Measurements from ENCODE around the gene TUBB3.
"Not testable (repeated sequence)": the region's sequence is repeated elsewhere in the genome, so short reads cannot be mapped to it uniquely, and the experiment has no call there.

TUBB3 gene

GRCh38 chr16:89921131-89921701, 1.9 kb upstream of the TUBB3 start:
- H3K27ac Mint-ChIP-seq: no peak overlapping the region
- no peaks in the 10 kb centered on the region for H3K9me3 Mint-ChIP-seq
- H3K36me3 Mint-ChIP-seq: no peaks in the 10 kb centered on the region
- peaks cover 17% of the 10 kb centered on the region for H3K27me3 Mint-ChIP-seq
- H3K4me3 Mint-ChIP-seq: no peak overlapping the region
- H3K4me1 Mint-ChIP-seq: peaks cover 36% of the 10 kb centered on the region

- H3K9me3 Mint-ChIP-seq: no peaks in the 10 kb centered on the region
- peaks cover 21% of the 10 kb centered on the region for H3K27me3 Mint-ChIP-seq
- H3K4me3 Mint-ChIP-seq: no peak overlapping the region
- no peak overlapping the region for H3K27ac Mint-ChIP-seq
- no peaks in the 10 kb centered on the region for H3K36me3 Mint-ChIP-seq
- peaks cover 35% of the 10 kb centered on the region for H3K4me1 Mint-ChIP-seq
Observed at GRCh38 chr16:89921702-89922476, 1.3 kb upstream of the TUBB3 start.

- H3K9me3 Mint-ChIP-seq: no peaks in the 10 kb centered on the region
- H3K27me3 Mint-ChIP-seq: peaks cover 21% of the 10 kb centered on the region
- H3K4me1 Mint-ChIP-seq: peaks cover 33% of the 10 kb centered on the region
- no peaks in the 10 kb centered on the region for H3K36me3 Mint-ChIP-seq
- H3K27ac Mint-ChIP-seq: no peak overlapping the region
- H3K4me3 Mint-ChIP-seq: peak overlapping the region; percentile 26
Observed at GRCh38 chr16:89922477-89922883, 662 bp upstream of the TUBB3 start.

GRCh38 chr16:89923640-89924296, 626 bp downstream of the TUBB3 start:
- Mint-ChIP-seq H3K4me3 (no peak overlapping the region), H3K9me3 (no peaks in the 10 kb centered on the region), H3K27me3 (peaks cover 25% of the 10 kb centered on the region), H3K4me1 (peaks cover 25% of the 10 kb centered on the region), H3K36me3 (no peaks in the 10 kb centered on the region), H3K27ac (no peak overlapping the region)

- Mint-ChIP-seq H3K4me3 (peak overlapping the region; percentile 7), H3K4me1 (peaks cover 22% of the 10 kb centered on the region), H3K36me3 (no peaks in the 10 kb centered on the region), H3K27me3 (peaks cover 26% of the 10 kb centered on the region), H3K9me3 (no peaks in the 10 kb centered on the region), H3K27ac (no peak overlapping the region)
Observed at GRCh38 chr16:89924297-89924924, 1.3 kb downstream of the TUBB3 start.

- Mint-ChIP-seq H3K4me3 (no peak overlapping the region), H3K27me3 (peaks cover 26% of the 10 kb centered on the region), H3K4me1 (peaks cover 17% of the 10 kb centered on the region), H3K36me3 (no peaks in the 10 kb centered on the region), H3K27ac (no peak overlapping the region), H3K9me3 (no peaks in the 10 kb centered on the region)
Observed at GRCh38 chr16:89924925-89925307, 1.8 kb downstream of the TUBB3 start.

- no peaks in the 10 kb centered on the region for H3K36me3 Mint-ChIP-seq
- no peaks in the 10 kb centered on the region for H3K9me3 Mint-ChIP-seq
- no peak overlapping the region for H3K4me3 Mint-ChIP-seq
- peaks cover 24% of the 10 kb centered on the region for H3K27me3 Mint-ChIP-seq
- H3K4me1 Mint-ChIP-seq: peaks cover 13% of the 10 kb centered on the region
- no peak overlapping the region for H3K27ac Mint-ChIP-seq
Observed at GRCh38 chr16:89925596-89926079, 2.5 kb downstream of the TUBB3 start.

- H3K4me3 Mint-ChIP-seq: no peak overlapping the region
- H3K36me3 Mint-ChIP-seq: no peaks in the 10 kb centered on the region
- no peak overlapping the region for H3K27ac Mint-ChIP-seq
- H3K4me1 Mint-ChIP-seq: no peaks in the 10 kb centered on the region
- H3K9me3 Mint-ChIP-seq: no peaks in the 10 kb centered on the region
- H3K27me3 Mint-ChIP-seq: peaks cover 13% of the 10 kb centered on the region
Observed at GRCh38 chr16:89931305-89931896, 8.3 kb downstream of the TUBB3 start.

GRCh38 chr16:89931964-89932363, 8.8 kb downstream of the TUBB3 start:
- H3K4me3 Mint-ChIP-seq: no peak overlapping the region
- peaks cover 10% of the 10 kb centered on the region for H3K27me3 Mint-ChIP-seq
- H3K9me3 Mint-ChIP-seq: no peaks in the 10 kb centered on the region
- H3K36me3 Mint-ChIP-seq: no peaks in the 10 kb centered on the region
- H3K4me1 Mint-ChIP-seq: no peaks in the 10 kb centered on the region
- no peak overlapping the region for H3K27ac Mint-ChIP-seq

GRCh38 chr16:89934019-89934418, 10.9 kb downstream of the TUBB3 start:
- not testable (repeated sequence) for H3K4me1 Mint-ChIP-seq, H3K27ac Mint-ChIP-seq, H3K9me3 Mint-ChIP-seq, H3K4me3 Mint-ChIP-seq, H3K27me3 Mint-ChIP-seq, H3K36me3 Mint-ChIP-seq

GRCh38 chr16:89934611-89935553, 11.7 kb downstream of the TUBB3 start:
- Mint-ChIP-seq H3K4me3 (no peak overlapping the region), H3K9me3 (no peaks in the 10 kb centered on the region), H3K4me1 (no peaks in the 10 kb centered on the region), H3K27ac (no peak overlapping the region), H3K27me3 (peaks cover 4% of the 10 kb centered on the region), H3K36me3 (no peaks in the 10 kb centered on the region)

- H3K27me3 Mint-ChIP-seq, H3K4me3 Mint-ChIP-seq, H3K9me3 Mint-ChIP-seq, H3K36me3 Mint-ChIP-seq, H3K27ac Mint-ChIP-seq, H3K4me1 Mint-ChIP-seq: not testable (repeated sequence)
Observed at GRCh38 chr16:89935620-89936019, 12.5 kb downstream of the TUBB3 start.

- Mint-ChIP-seq H3K27me3 (peaks cover 1% of the 10 kb centered on the region), H3K27ac (no peak overlapping the region), H3K9me3 (no peaks in the 10 kb centered on the region), H3K36me3 (no peaks in the 10 kb centered on the region), H3K4me1 (no peaks in the 10 kb centered on the region), H3K4me3 (no peak overlapping the region)
Observed at GRCh38 chr16:89936034-89936433, 12.9 kb downstream of the TUBB3 start.

- Mint-ChIP-seq H3K36me3 (no peaks in the 10 kb centered on the region), H3K27ac (no peak overlapping the region), H3K4me3 (no peak overlapping the region), H3K27me3 (no peaks in the 10 kb centered on the region), H3K9me3 (no peaks in the 10 kb centered on the region), H3K4me1 (no peaks in the 10 kb centered on the region)
Observed at GRCh38 chr16:89936508-89936907, 13.4 kb downstream of the TUBB3 start.

GRCh38 chr16:89936981-89937380, 13.8 kb downstream of the TUBB3 start:
- Mint-ChIP-seq H3K27me3 (no peaks in the 10 kb centered on the region), H3K27ac (no peak overlapping the region), H3K36me3 (no peaks in the 10 kb centered on the region), H3K9me3 (no peaks in the 10 kb centered on the region), H3K4me3 (no peak overlapping the region), H3K4me1 (no peaks in the 10 kb centered on the region)

Data from activated naive CD4-positive, alpha-beta T cell treated with anti-CD3 and anti-CD28 coated beads, Interleukin-2, amount 50 U/mL, for 24 hours (primary cell).